Activated CD4-positive, alpha-beta memory T cell treated with anti-CD3 and anti-CD28 coated beads for 36 hours (primary cell): ENCODE measurements around the gene TAS1R2. TPM values are rescaled to one million over a fixed set of nuclear protein-coding genes. Genes with fewer than 3 reads are reported as not detected.

Source experiments
- CTCF ChIA-PET: fragments of 350-600 bp; sonication (Branson Sonifier 250); formaldehyde crosslinking; loops from one replicate; lab custom pipeline; 2021; ENCODE audit warnings: antibody characterized with exemption, inconsistent platforms; lab: Charles Lee
- POLR2A ChIA-PET: fragments of 350-600 bp; sonication (Branson Sonifier 250); formaldehyde crosslinking; loops from one replicate; lab custom pipeline; 2021; ENCODE audit warnings: antibody characterized with exemption; lab: Charles Lee
- DNase-seq: peaks from one replicate; pipeline ENCODE4 v3.0.0-alpha.2; 2020
- H3K27ac Mint-ChIP-seq: one replicate; pipeline ENCODE4 v1.8.0; 2021; ENCODE audit warnings: mixed read lengths
- H3K27me3 Mint-ChIP-seq: one replicate; pipeline ENCODE4 v1.8.0; 2021; ENCODE audit warnings: mixed read lengths
- H3K36me3 Mint-ChIP-seq: one replicate; pipeline ENCODE4 v1.8.0; 2021; ENCODE audit warnings: mixed read lengths
- H3K4me1 Mint-ChIP-seq: one replicate; pipeline ENCODE4 v1.8.0; 2021; ENCODE audit warnings: low read depth, mixed read lengths
- H3K4me3 Mint-ChIP-seq: one replicate; pipeline ENCODE4 v1.8.0; 2021; ENCODE audit warnings: mild to moderate bottlenecking, mixed read lengths
- H3K9me3 Mint-ChIP-seq: one replicate; pipeline ENCODE4 v1.8.0; 2021; ENCODE audit warnings: mixed read lengths
- intact Hi-C: fragments of 100-400 bp; cut with micrococcal nuclease; formaldehyde crosslinking; loops from one replicate; pipeline ENCODE4 v1.15.1; 2023
- total RNA-seq, 2 experiments: library from RNA; stranded (reverse); gene quantifications; one replicate each; pipeline ENCODE4 v1.2.3, GENCODE V29; 2021

Gene TAS1R2
- total RNA-seq, 2 experiments from 2014 or later, result not detected

GRCh38 chr1:18883636-18884418, 24.4 kb upstream of the TAS1R2 start:
- Mint-ChIP-seq H3K27ac (no peak overlapping the region), H3K36me3 (no peaks in the 10 kb centered on the region), H3K9me3 (no peaks in the 10 kb centered on the region), H3K27me3 (no peaks in the 10 kb centered on the region), H3K4me3 (no peak overlapping the region), H3K4me1 (no peaks in the 10 kb centered on the region)
- intact Hi-C loops, result loop anchor here (1.0 kb wide), 1 partner anchor 190 kb away; no protein-coding TSS in a partner anchor
- ChIA-PET POLR2A (interaction anchor here (0.8 kb wide), 1 partner anchor 214 kb away, joined by 3 read pairs; no protein-coding TSS in a partner anchor), CTCF (interaction anchor here (0.6 to 3.1 kb wide), 39 partner anchors 9 to 780 kb away, joined by 3 to 36 read pairs (median 5); partner anchors contain the start of genes ALDH4A1 and HTR6)
- peak; percentile 78 for DNase-seq

- no peak overlapping the region for H3K4me3 Mint-ChIP-seq
- intact Hi-C loops, result no loop called here
- no peaks in the 10 kb centered on the region for H3K9me3 Mint-ChIP-seq
- H3K36me3 Mint-ChIP-seq, result no peaks in the 10 kb centered on the region
- no peaks in the 10 kb centered on the region for H3K4me1 Mint-ChIP-seq
- no peak for DNase-seq
- H3K27ac Mint-ChIP-seq, result no peak overlapping the region
- CTCF ChIA-PET, result interaction anchor here (1.1 to 2.6 kb wide), 6 partner anchors 25 to 215 kb away, joined by 3 to 22 read pairs (median 6); no protein-coding TSS in a partner anchor
- POLR2A ChIA-PET, result no interaction called here
- H3K27me3 Mint-ChIP-seq, result no peaks in the 10 kb centered on the region
Observed at GRCh38 chr1:18883079-18883478, 23.6 kb upstream of the TAS1R2 start.

GRCh38 chr1:18882486-18882885, 23.0 kb upstream of the TAS1R2 start:
- no peaks in the 10 kb centered on the region for H3K4me1 Mint-ChIP-seq
- no peak overlapping the region for H3K4me3 Mint-ChIP-seq
- H3K9me3 Mint-ChIP-seq, result no peaks in the 10 kb centered on the region
- no peaks in the 10 kb centered on the region for H3K36me3 Mint-ChIP-seq
- CTCF ChIA-PET, result interaction anchor here (2.6 kb wide), 1 partner anchor 188 kb away, joined by 8 read pairs; no protein-coding TSS in a partner anchor
- no peak overlapping the region for H3K27ac Mint-ChIP-seq
- intact Hi-C loops, result no loop called here
- DNase-seq, result no peak
- no peaks in the 10 kb centered on the region for H3K27me3 Mint-ChIP-seq
- POLR2A ChIA-PET, result no interaction called here

GRCh38 chr1:18881642-18882431, 22.4 kb upstream of the TAS1R2 start:
- Mint-ChIP-seq H3K36me3 (no peaks in the 10 kb centered on the region), H3K9me3 (no peaks in the 10 kb centered on the region), H3K27me3 (no peaks in the 10 kb centered on the region), H3K4me1 (no peaks in the 10 kb centered on the region), H3K27ac (no peak overlapping the region), H3K4me3 (no peak overlapping the region)
- ChIA-PET POLR2A (no interaction called here), CTCF (no interaction called here)
- DNase-seq, result no peak
- intact Hi-C loops, result no loop called here

- no peaks in the 10 kb centered on the region for H3K36me3 Mint-ChIP-seq
- no peaks in the 10 kb centered on the region for H3K27me3 Mint-ChIP-seq
- DNase-seq, result no peak
- no peaks in the 10 kb centered on the region for H3K9me3 Mint-ChIP-seq
- H3K4me1 Mint-ChIP-seq, result no peaks in the 10 kb centered on the region
- H3K27ac Mint-ChIP-seq, result no peak overlapping the region
- POLR2A ChIA-PET, result no interaction called here
- CTCF ChIA-PET, result no interaction called here
- H3K4me3 Mint-ChIP-seq, result no peak overlapping the region
- intact Hi-C loops, result no loop called here
Observed at GRCh38 chr1:18881164-18881563, 21.7 kb upstream of the TAS1R2 start.

- Mint-ChIP-seq H3K4me3 (no peak overlapping the region), H3K4me1 (no peaks in the 10 kb centered on the region), H3K27ac (no peak overlapping the region), H3K27me3 (no peaks in the 10 kb centered on the region), H3K36me3 (no peaks in the 10 kb centered on the region), H3K9me3 (no peaks in the 10 kb centered on the region)
- intact Hi-C loops, result no loop called here
- no peak for DNase-seq
- ChIA-PET POLR2A (no interaction called here), CTCF (no interaction called here)
Observed at GRCh38 chr1:18880585-18880984, 21.1 kb upstream of the TAS1R2 start.

GRCh38 chr1:18879791-18880309, 20.4 kb upstream of the TAS1R2 start:
- no peak overlapping the region for H3K4me3 Mint-ChIP-seq
- ChIA-PET POLR2A (no interaction called here), CTCF (interaction anchor here (0.6 to 1.1 kb wide), 2 partner anchors 8 to 283 kb away, joined by 3 read pairs; no protein-coding TSS in a partner anchor)
- H3K27me3 Mint-ChIP-seq, result no peaks in the 10 kb centered on the region
- DNase-seq, result no peak
- no peaks in the 10 kb centered on the region for H3K4me1 Mint-ChIP-seq
- H3K9me3 Mint-ChIP-seq, result no peaks in the 10 kb centered on the region
- H3K36me3 Mint-ChIP-seq, result no peaks in the 10 kb centered on the region
- H3K27ac Mint-ChIP-seq, result no peak overlapping the region
- intact Hi-C loops, result no loop called here

- H3K4me1 Mint-ChIP-seq, result no peaks in the 10 kb centered on the region
- H3K4me3 Mint-ChIP-seq, result no peak overlapping the region
- no peaks in the 10 kb centered on the region for H3K36me3 Mint-ChIP-seq
- H3K27me3 Mint-ChIP-seq, result no peaks in the 10 kb centered on the region
- H3K9me3 Mint-ChIP-seq, result no peaks in the 10 kb centered on the region
- POLR2A ChIA-PET, result no interaction called here
- intact Hi-C loops, result no loop called here
- DNase-seq, result no peak
- CTCF ChIA-PET, result interaction anchor here (0.6 to 1.1 kb wide), 2 partner anchors 9 to 282 kb away, joined by 3 read pairs; no protein-coding TSS in a partner anchor
- H3K27ac Mint-ChIP-seq, result no peak overlapping the region
Observed at GRCh38 chr1:18879215-18879790, 19.8 kb upstream of the TAS1R2 start.

- ChIA-PET POLR2A (no interaction called here), CTCF (no interaction called here)
- no peak overlapping the region for H3K4me3 Mint-ChIP-seq
Observed at GRCh38 chr1:18878538-18879214, 19.2 kb upstream of the TAS1R2 start.

GRCh38 chr1:18877282-18877681, 17.8 kb upstream of the TAS1R2 start:
- POLR2A ChIA-PET, result no interaction called here
- H3K4me3 Mint-ChIP-seq, result no peak overlapping the region
- intact Hi-C loops, result no loop called here
- H3K27me3 Mint-ChIP-seq, result no peaks in the 10 kb centered on the region
- no peaks in the 10 kb centered on the region for H3K4me1 Mint-ChIP-seq
- DNase-seq, result no peak
- CTCF ChIA-PET, result interaction anchor here (1.3 kb wide), 1 partner anchor 198 kb away, joined by 3 read pairs; no protein-coding TSS in a partner anchor
- H3K36me3 Mint-ChIP-seq, result no peaks in the 10 kb centered on the region
- no peak overlapping the region for H3K27ac Mint-ChIP-seq
- no peaks in the 10 kb centered on the region for H3K9me3 Mint-ChIP-seq

More at GRCh38 chr1:18878538-18879214, 19.2 kb upstream of the TAS1R2 start:
- Mint-ChIP-seq H3K27ac (no peak overlapping the region), H3K4me1 (no peaks in the 10 kb centered on the region), H3K36me3 (no peaks in the 10 kb centered on the region), H3K9me3 (no peaks in the 10 kb centered on the region), H3K27me3 (no peaks in the 10 kb centered on the region)
- no peak for DNase-seq
- intact Hi-C loops, result no loop called here

GRCh38 chr1:18876210-18876609, 16.8 kb upstream of the TAS1R2 start:
- Mint-ChIP-seq H3K4me3 (no peak overlapping the region), H3K27me3 (no peaks in the 10 kb centered on the region), H3K4me1 (no peaks in the 10 kb centered on the region), H3K27ac (no peak overlapping the region), H3K36me3 (no peaks in the 10 kb centered on the region), H3K9me3 (no peaks in the 10 kb centered on the region)
- ChIA-PET POLR2A (no interaction called here), CTCF (interaction anchor here (0.6 to 4.4 kb wide), 9 partner anchors 8 to 577 kb away, joined by 3 to 34 read pairs (median 4); no protein-coding TSS in a partner anchor)
- no peak for DNase-seq
- intact Hi-C loops, result no loop called here
